Measurements from ENCODE around the gene STK11.

DNA sequence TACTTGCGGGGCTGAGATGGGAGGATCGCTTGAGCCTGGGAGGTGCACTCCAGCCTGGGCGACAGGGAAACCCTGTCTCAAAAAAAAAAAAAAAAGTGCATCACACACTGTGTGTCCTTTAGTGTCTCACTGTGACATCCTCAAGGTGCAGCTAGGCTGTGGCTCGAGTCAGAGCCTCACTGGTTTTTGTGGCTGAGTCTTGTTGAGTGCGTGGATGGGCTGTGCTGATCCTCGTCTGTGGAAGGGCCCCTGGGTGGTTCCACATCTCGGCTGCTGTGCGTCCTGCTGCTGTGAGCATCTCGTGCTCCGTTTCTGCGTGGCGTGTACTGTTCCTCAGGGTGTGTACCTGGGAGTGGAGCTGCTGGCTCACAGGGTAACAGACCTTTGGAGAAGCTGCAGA lies 11.2 kb downstream of the STK11 start:
- no peak for TF ChIP-seq CTCF (conservative IDR thresholded peaks at IDR 0.05; ENCODE audit: low read length)
- no peak for TF ChIP-seq EZH2phosphoT487 (IDR thresholded peaks at IDR 0.05; ENCODE audit: borderline replicate concordance, low read depth, low read length)
